GM12878 (cell line): Measurements from ENCODE around the gene KRTAP10-3. TPM values are rescaled to one million over a fixed set of nuclear protein-coding genes. Genes with fewer than 3 reads are reported as not detected.

Source experiments
- ATAC-seq: fragments of 200-7000 bp; cut with Tn5 transposase; 3 replicates; pipeline ENCODE4 v1.9.1; 2020; ENCODE audit warnings: mild to moderate bottlenecking, moderate library complexity
- BruUV-seq: library from RNA; stranded (reverse); fragments of 400-500 nt; replicated peaks from 2 replicates; lab custom pipeline; 2021; lab: Mats Ljungman, UMichigan
- CTCF ChIA-PET: fragments of 300-600 bp; sonication (Branson Sonifier 250); formaldehyde crosslinking; extraction: SDS; loops from one replicate; lab custom pipeline; 2021; ENCODE audit warnings: inconsistent platforms; lab: Yijun Ruan, JAX
- POLR2A ChIA-PET: fragments of 350-600 bp; formaldehyde crosslinking; extraction: SDS; loops from one replicate; lab custom pipeline; 2021; ENCODE audit warnings: inconsistent platforms; lab: Charles Lee
- RAD21 ChIA-PET: fragments of 300-600 bp; sonication (Branson Sonifier 250); formaldehyde crosslinking; loops from one replicate; lab custom pipeline; 2023; ENCODE audit warnings: antibody characterized with exemption; ENCODE audit not compliant: unreplicated experiment; lab: Charles Lee
- SMC1A ChIA-PET: fragments of 300-600 bp; sonication (Branson Sonifier 250); formaldehyde crosslinking; loops from one replicate; lab custom pipeline; 2023; ENCODE audit not compliant: unreplicated experiment, uncharacterized antibody; lab: Charles Lee
- DNase-seq: peaks from one replicate; pipeline ENCODE4 v3.0.0-alpha.2; 2011; ENCODE audit warnings: low read depth, low spot score
- FAIRE-seq: peaks from 3 replicates; lab custom pipeline; 2011; peaks lifted over from hg19 to GRCh38; lab: Jason Lieb, UNC
- H2AFZ ChIP-seq: 2 replicates; pipeline ENCODE4 v1.6.0; 2011; ENCODE audit warnings: low read depth, low read length, control low read depth; ENCODE audit not compliant: control insufficient read depth
- H3K27ac ChIP-seq: 2 replicates; pipeline ENCODE4 v1.5.1; 2011; ENCODE audit warnings: control low read depth; ENCODE audit not compliant: control insufficient read depth, insufficient read depth
- H3K27me3 ChIP-seq, 2 experiments: replicated peaks in 1 of 2; 2 replicates each; pipeline versions ENCODE4 v1.6.0 to v1.6.1; 2011; ENCODE audit warnings: low read length in 1 of 2; ENCODE audit not compliant: control insufficient read depth in 2 of 2, insufficient read depth in 2 of 2
- H3K36me3 ChIP-seq, 2 experiments: 2 replicates each; pipeline ENCODE4 v1.5.1; 2011; ENCODE audit warnings: low read length in 1 of 2; ENCODE audit not compliant: control insufficient read depth in 2 of 2, insufficient read depth in 2 of 2
- H3K4me1 ChIP-seq: 2 replicates; pipeline ENCODE4 v1.6.1; 2011; ENCODE audit warnings: mild to moderate bottlenecking, low read length, moderate library complexity, mixed read lengths; ENCODE audit not compliant: control insufficient read depth, insufficient read depth
- H3K4me2 ChIP-seq: 2 replicates; pipeline ENCODE4 v1.6.0; 2011; ENCODE audit warnings: control low read depth; ENCODE audit not compliant: control insufficient read depth, insufficient read depth
- H3K4me3 ChIP-seq: fragments of 200-600 bp; sonication (generic); 2 replicates; pipeline ENCODE4 v1.5.1; 2016
- H3K79me2 ChIP-seq: 2 replicates; pipeline ENCODE4 v1.6.0; 2011; ENCODE audit warnings: low read length; ENCODE audit not compliant: control insufficient read depth, insufficient read depth
- H3K9ac ChIP-seq: 2 replicates; pipeline ENCODE4 v1.8.0; 2011; ENCODE audit warnings: low read length, control low read depth, mixed read lengths; ENCODE audit not compliant: control insufficient read depth, insufficient read depth
- H3K9me3 ChIP-seq: replicated peaks from 3 replicates; pipeline ENCODE4 v1.5.1; 2011; ENCODE audit warnings: mild to moderate bottlenecking, low read length; ENCODE audit not compliant: control insufficient read depth, insufficient read depth
- H4K20me1 ChIP-seq: 2 replicates; pipeline ENCODE4 v1.6.0; 2011; ENCODE audit not compliant: control insufficient read depth, insufficient read depth
- EP300 ChIP-seq, 2 experiments: fragments of 150-350 bp in 1 of 2; IDR thresholded peaks; 2 replicates each; pipeline ENCODE4 v1.6.1; 2011 to 2012; ENCODE audit warnings: low read depth in 2 of 2, low read length in 2 of 2, borderline replicate concordance in 1 of 2, improper control_type of control experiment in 1 of 2, inconsistent platforms in 1 of 2; ENCODE audit not compliant: control insufficient read depth in 1 of 2
- WGBS: methylation state at CpG from one replicate; pipeline ENCODE4 v1.1.6; 2016; ENCODE audit warnings: low lambda C conversion rate; ENCODE audit not compliant: insufficient replicate concordance, insufficient coverage; ENCODE audit errors: missing lambda C conversion rate; 5-methylcytosine and 5-hydroxymethylcytosine counted together
- in situ Hi-C: fragments of 300-500 bp; cut with MboI; formaldehyde crosslinking; loops from 9 replicates; pipeline ENCODE4 v1.14.3; 2018; ENCODE audit warnings: mixed read lengths
- intact Hi-C: fragments of 100-400 bp; cut with micrococcal nuclease; formaldehyde crosslinking; loops from one replicate; pipeline ENCODE4 v1.14.2; 2022; ENCODE audit not compliant: unreplicated experiment
- polyA plus RNA-seq, 11 experiments: library from polyadenylated mRNA; depleted of rRNA in 4 of 11; unstranded in 6 of 11; stranded (reverse) in 5 of 11; fragments of >200 nt; fragmentation: Nextera tagmentation in 4 of 11; fragmentation: Illumina TruSeq in 1 of 11; extraction: Ambion mirVana in 4 of 11; extraction: Trizol in 1 of 11; gene quantifications; 1 replicate in 1 of 11; 2 replicates in 10 of 11; pipeline versions ENCODE4 v1.2.1 to v1.2.3, GENCODE V29; 2011 to 2016; ENCODE audit warnings: inconsistent platforms in 2 of 11, missing spikeins in 2 of 11, low read depth in 1 of 11
- total RNA-seq, 4 experiments: library from RNA; depleted of rRNA in 3 of 4; stranded (reverse); fragments of >200 nt in 3 of 4; fragmentation: Illumina TruSeq in 1 of 4; extraction: Trizol in 1 of 4; gene quantifications; 2 replicates each; pipeline versions ENCODE4 v1.2.1 to v1.2.3, GENCODE V29; 2013 to 2021
- TF ChIP-seq, protein P1 (sequence below), 3 experiments: IDR thresholded peaks in 2 of 3; conservative IDR thresholded peaks in 1 of 3; 2 replicates each; pipeline ENCODE4 v1.5.1; 2011; ENCODE audit warnings: low read depth in 3 of 3, low read length in 3 of 3, mild to moderate bottlenecking in 3 of 3, control low read depth in 2 of 3, moderate library complexity in 2 of 3, inconsistent platforms in 1 of 3, mixed read lengths in 1 of 3; ENCODE audit not compliant: control insufficient read depth in 2 of 3, insufficient read depth in 1 of 3; ENCODE audit errors: extremely low read depth in 1 of 3

Gene KRTAP10-3
- total and polyA plus RNA-seq, 10 of the 15 experiments (the other 5 are each of a cell fraction or from before 2014, with no cell fraction given) = not detected

DNA sequence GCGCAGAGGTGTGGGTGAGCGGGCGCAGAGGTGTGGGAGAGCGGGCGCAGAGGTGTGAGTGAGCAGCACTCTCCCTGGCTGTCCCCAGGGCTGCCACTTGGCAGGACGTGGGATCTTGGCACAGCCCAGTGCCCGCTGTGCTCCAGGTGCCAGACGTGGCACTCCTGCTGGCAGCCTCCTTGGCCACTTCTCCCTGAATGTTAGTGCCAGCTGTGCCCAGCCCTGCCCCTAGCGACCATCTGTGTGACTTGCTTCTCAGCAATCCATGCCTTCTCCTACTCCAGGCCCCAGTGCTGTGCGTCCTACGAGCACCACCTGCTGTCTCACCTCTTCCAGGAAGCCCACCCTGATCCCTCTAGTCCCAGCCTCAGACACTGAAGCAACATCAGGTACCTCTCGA is 49.1 kb downstream of the KRTAP10-3 start:
- in situ Hi-C loops (loop anchor here (5.0 kb wide), 1 partner anchor 283 kb away; no protein-coding TSS in a partner anchor), intact Hi-C loops (no loop called here)
- no peak overlapping the region for H2AFZ ChIP-seq
- H3K4me2 ChIP-seq = no peak overlapping the region
- ChIA-PET CTCF (interaction anchor here (0.7 to 3.1 kb wide), 6 partner anchors 8 to 806 kb away, joined by 3 to 37 read pairs (median 9); partner anchors contain the start of gene UBE2G2), RAD21 (interaction anchor here (1.5 to 1.6 kb wide), 2 partner anchors 284 to 418 kb away, joined by 6 to 17 read pairs; no protein-coding TSS in a partner anchor), SMC1A (interaction anchor here (1.3 to 2.6 kb wide), 3 partner anchors 233 to 289 kb away, joined by 4 to 12 read pairs (median 11); no protein-coding TSS in a partner anchor), POLR2A (no interaction called here)
- FAIRE-seq (no peak), DNase-seq (no peak), ATAC-seq (peak; percentile 56)
- no peaks in the 10 kb centered on the region for H3K4me1 ChIP-seq
- H3K36me3 ChIP-seq = no peaks in the 10 kb centered on the region
- no peak for TF ChIP-seq EP300 (IDR thresholded peaks at IDR 0.05; ENCODE audit: borderline replicate concordance in 1 of 2, control insufficient read depth in 1 of 2, low read depth in 2 of 2, low read length in 2 of 2)
- TF ChIP-seq, protein P1, sequence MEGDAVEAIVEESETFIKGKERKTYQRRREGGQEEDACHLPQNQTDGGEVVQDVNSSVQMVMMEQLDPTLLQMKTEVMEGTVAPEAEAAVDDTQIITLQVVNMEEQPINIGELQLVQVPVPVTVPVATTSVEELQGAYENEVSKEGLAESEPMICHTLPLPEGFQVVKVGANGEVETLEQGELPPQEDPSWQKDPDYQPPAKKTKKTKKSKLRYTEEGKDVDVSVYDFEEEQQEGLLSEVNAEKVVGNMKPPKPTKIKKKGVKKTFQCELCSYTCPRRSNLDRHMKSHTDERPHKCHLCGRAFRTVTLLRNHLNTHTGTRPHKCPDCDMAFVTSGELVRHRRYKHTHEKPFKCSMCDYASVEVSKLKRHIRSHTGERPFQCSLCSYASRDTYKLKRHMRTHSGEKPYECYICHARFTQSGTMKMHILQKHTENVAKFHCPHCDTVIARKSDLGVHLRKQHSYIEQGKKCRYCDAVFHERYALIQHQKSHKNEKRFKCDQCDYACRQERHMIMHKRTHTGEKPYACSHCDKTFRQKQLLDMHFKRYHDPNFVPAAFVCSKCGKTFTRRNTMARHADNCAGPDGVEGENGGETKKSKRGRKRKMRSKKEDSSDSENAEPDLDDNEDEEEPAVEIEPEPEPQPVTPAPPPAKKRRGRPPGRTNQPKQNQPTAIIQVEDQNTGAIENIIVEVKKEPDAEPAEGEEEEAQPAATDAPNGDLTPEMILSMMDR (IDR thresholded peaks at IDR 0.05 in 2 of 3, conservative IDR thresholded peaks at IDR 0.05 in 1 of 3; ENCODE audit: control insufficient read depth in 2 of 3, extremely low read depth in 1 of 3, insufficient read depth in 1 of 3, low read depth in 3 of 3, low read length in 3 of 3) = peak; percentile 3 to 21 (median 11); a peak in 2 of 6 replicates
- no peaks in the 10 kb centered on the region for H4K20me1 ChIP-seq
- H3K27me3 ChIP-seq = no peaks in the 10 kb centered on the region; a peak in 1 of 4 replicates
- H3K4me3 ChIP-seq = no peak overlapping the region
- no peak overlapping the region for H3K27ac ChIP-seq
- BruUV-seq = no TSS peak
- no peaks in the 10 kb centered on the region for H3K9me3 ChIP-seq
- no peaks in the 10 kb centered on the region for H3K79me2 ChIP-seq
- 46% methylated on average over 9 of the region's 12 CpGs for WGBS
- H3K9ac ChIP-seq = no peak overlapping the region
